Testis (tissue), 2 donors: ENCODE results near the gene MYO7B.

Experiments
- CTCF ChIP-seq, 3 experiments: fragments of 450-650 bp in 2 of 3; fragments of 200-600 bp in 1 of 3; sonication (generic) in 1 of 3; IDR thresholded peaks; one replicate each; pipeline ENCODE4 v1.5.1; 2016 to 2019; ENCODE audit warnings: antibody characterized with exemption in 3 of 3, mild to moderate bottlenecking in 2 of 3, moderate library complexity in 1 of 3
- POLR2A ChIP-seq: fragments of 450-650 bp; IDR thresholded peaks from one replicate; pipeline ENCODE4 v1.6.1; 2017; ENCODE audit warnings: antibody characterized with exemption, mild to moderate bottlenecking, moderate library complexity

DNA sequence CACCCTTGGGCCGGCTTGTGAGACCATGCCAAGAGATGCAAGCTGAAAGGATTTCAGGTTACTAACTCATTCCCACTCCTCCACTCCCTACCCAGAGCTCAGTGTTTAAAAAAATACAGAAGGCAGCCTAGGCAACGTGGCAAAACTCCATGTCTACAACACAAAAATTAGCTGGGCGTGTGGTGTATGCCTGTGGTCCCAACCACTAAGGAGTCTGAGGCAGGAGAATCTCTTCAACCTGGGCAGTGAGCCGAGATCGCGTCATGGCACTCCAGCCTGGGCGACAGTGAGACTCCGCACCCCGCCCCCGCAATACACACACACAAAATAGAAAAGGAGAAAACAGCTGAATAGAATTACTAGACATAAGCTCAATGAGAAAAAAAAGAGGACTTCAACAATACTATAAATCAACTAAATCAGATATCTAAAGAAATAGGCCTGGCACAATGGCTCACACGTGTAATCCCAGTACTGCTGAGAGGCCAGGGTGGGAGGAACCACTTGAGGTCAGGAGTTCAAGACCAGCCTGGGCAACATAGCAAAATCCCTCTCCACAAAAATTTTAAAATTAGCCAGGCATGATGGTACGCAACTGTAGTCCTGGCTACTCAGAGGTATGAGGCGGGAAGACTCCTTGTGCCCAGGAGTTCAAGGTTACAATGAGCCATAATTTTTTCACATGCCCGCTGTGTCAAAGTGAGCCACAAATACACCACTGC, 19.3 kb upstream of the MYO7B start:
- TF ChIP-seq CTCF (IDR thresholded peaks at IDR 0.05) (no peak), POLR2A (no peak)
